Measurements from ENCODE around the gene IL2RA. TPM values are rescaled to one million over a fixed set of nuclear protein-coding genes. Genes with fewer than 3 reads are reported as not detected.
A peak's percentile ranks its signal among the peaks of the same experiment; 100 is the strongest.
"Not testable (repeated sequence)": the region's sequence is repeated elsewhere in the genome, so short reads cannot be mapped to it uniquely, and the experiment has no call there.

The IL2RA gene
- total RNA-seq, 2 donors from 2014 or later: 51.7 to 59.2 TPM

- DNase-seq (no peak), ATAC-seq (no peak)
- peaks cover 79% of the 10 kb centered on the region for H3K4me1 Mint-ChIP-seq
- H3K27ac Mint-ChIP-seq: peak overlapping the region; percentile 99
- peak overlapping the region; percentile 36 for H3K4me3 Mint-ChIP-seq
- H3K9me3 ChIP-seq (ENCODE audit: control insufficient read depth, low read length, poor library complexity, severe bottlenecking): no peaks in the 10 kb centered on the region
- peaks cover 5% of the 10 kb centered on the region for H3K36me3 Mint-ChIP-seq (ENCODE audit: low read depth)
- no peaks in the 10 kb centered on the region for H3K27me3 Mint-ChIP-seq
Observed at GRCh38 chr10:6048281-6049030, 13.7 kb downstream of the IL2RA start.

GRCh38 chr10:6047847-6048246, 14.3 kb downstream of the IL2RA start:
- peak overlapping the region; percentile 99 for H3K27ac Mint-ChIP-seq
- peaks cover 76% of the 10 kb centered on the region for H3K4me1 Mint-ChIP-seq
- no peak for DNase-seq
- H3K4me3 Mint-ChIP-seq: peak overlapping the region; percentile 12
- no peaks in the 10 kb centered on the region for H3K27me3 Mint-ChIP-seq
- peaks cover 5% of the 10 kb centered on the region for H3K36me3 Mint-ChIP-seq (ENCODE audit: low read depth)
- no peak for ATAC-seq
- no peaks in the 10 kb centered on the region for H3K9me3 ChIP-seq (ENCODE audit: control insufficient read depth, low read length, poor library complexity, severe bottlenecking)

- no peak for DNase-seq
- no peaks in the 10 kb centered on the region for H3K9me3 ChIP-seq (ENCODE audit: control insufficient read depth, low read length, poor library complexity, severe bottlenecking)
- H3K4me3 Mint-ChIP-seq: peak overlapping the region; percentile 81
- peaks cover 67% of the 10 kb centered on the region for H3K4me1 Mint-ChIP-seq
- H3K27me3 Mint-ChIP-seq: no peaks in the 10 kb centered on the region
- no peak for ATAC-seq
- peak overlapping the region; percentile 87 for H3K27ac Mint-ChIP-seq
- peaks cover 5% of the 10 kb centered on the region for H3K36me3 Mint-ChIP-seq (ENCODE audit: low read depth)
Observed at GRCh38 chr10:6046773-6047611, 15.2 kb downstream of the IL2RA start.

GRCh38 chr10:6045878-6046772, 16.0 kb downstream of the IL2RA start:
- ATAC-seq (no peak), DNase-seq (no peak)
- H3K9me3 ChIP-seq (ENCODE audit: control insufficient read depth, low read length, poor library complexity, severe bottlenecking): no peaks in the 10 kb centered on the region
- H3K4me3 Mint-ChIP-seq: peak overlapping the region; percentile 81
- peaks cover 5% of the 10 kb centered on the region for H3K36me3 Mint-ChIP-seq (ENCODE audit: low read depth)
- H3K27me3 Mint-ChIP-seq: no peaks in the 10 kb centered on the region
- H3K27ac Mint-ChIP-seq: peak overlapping the region; percentile 87
- peaks cover 67% of the 10 kb centered on the region for H3K4me1 Mint-ChIP-seq

- Mint-ChIP-seq H3K36me3 (ENCODE audit: low read depth) (peaks cover 5% of the 10 kb centered on the region), H3K27me3 (no peaks in the 10 kb centered on the region), H3K4me3 (peak overlapping the region; percentile 81), H3K4me1 (peaks cover 62% of the 10 kb centered on the region), H3K27ac (peak overlapping the region; percentile 87)
- ATAC-seq (peak; percentile 36), DNase-seq (no peak)
- H3K9me3 ChIP-seq (ENCODE audit: control insufficient read depth, low read length, poor library complexity, severe bottlenecking): no peaks in the 10 kb centered on the region
Observed at GRCh38 chr10:6045314-6045848, 16.8 kb downstream of the IL2RA start.

- no peak for ATAC-seq
- peak overlapping the region; percentile 87 for H3K27ac Mint-ChIP-seq
- peak overlapping the region; percentile 81 for H3K4me3 Mint-ChIP-seq
- peaks cover 5% of the 10 kb centered on the region for H3K36me3 Mint-ChIP-seq (ENCODE audit: low read depth)
- no peaks in the 10 kb centered on the region for H3K27me3 Mint-ChIP-seq
- peaks cover 59% of the 10 kb centered on the region for H3K4me1 Mint-ChIP-seq
- H3K9me3 ChIP-seq (ENCODE audit: control insufficient read depth, low read length, poor library complexity, severe bottlenecking): no peaks in the 10 kb centered on the region
- DNase-seq: no peak
Observed at GRCh38 chr10:6044751-6045313, 17.3 kb downstream of the IL2RA start.

GRCh38 chr10:6044060-6044459, 18.1 kb downstream of the IL2RA start:
- H3K9me3 ChIP-seq (ENCODE audit: control insufficient read depth, low read length, poor library complexity, severe bottlenecking): no peaks in the 10 kb centered on the region
- Mint-ChIP-seq H3K27me3 (no peaks in the 10 kb centered on the region), H3K27ac (peak overlapping the region; percentile 87), H3K36me3 (ENCODE audit: low read depth) (peaks cover 3% of the 10 kb centered on the region), H3K4me1 (peaks cover 61% of the 10 kb centered on the region), H3K4me3 (peak overlapping the region; percentile 81)
- ATAC-seq (peak; percentile 76), DNase-seq (no peak)

GRCh38 chr10:6043377-6043776, 18.8 kb downstream of the IL2RA start:
- H3K36me3 Mint-ChIP-seq (ENCODE audit: low read depth); DNase-seq: not testable (repeated sequence)
- H3K27ac Mint-ChIP-seq: peak overlapping the region; percentile 62

GRCh38 chr10:6040205-6040604, 22.0 kb downstream of the IL2RA start:
- H3K9me3 ChIP-seq (ENCODE audit: control insufficient read depth, low read length, poor library complexity, severe bottlenecking): no peaks in the 10 kb centered on the region
- H3K27ac Mint-ChIP-seq: peak overlapping the region; percentile 94
- peaks cover 53% of the 10 kb centered on the region for H3K4me1 Mint-ChIP-seq
- DNase-seq (no peak), ATAC-seq (no peak)
- H3K4me3 Mint-ChIP-seq: no peak overlapping the region
- H3K36me3 Mint-ChIP-seq (ENCODE audit: low read depth): peaks cover 4% of the 10 kb centered on the region
- no peaks in the 10 kb centered on the region for H3K27me3 Mint-ChIP-seq

More at GRCh38 chr10:6043377-6043776, 18.8 kb downstream of the IL2RA start:
- H3K4me3 Mint-ChIP-seq; H3K9me3 ChIP-seq (ENCODE audit: control insufficient read depth, low read length, poor library complexity, severe bottlenecking); H3K27me3 Mint-ChIP-seq; ATAC-seq: not testable (repeated sequence)
- H3K4me1 Mint-ChIP-seq: peaks cover 61% of the 10 kb centered on the region

GRCh38 chr10:6039711-6040110, 22.5 kb downstream of the IL2RA start:
- H3K27me3 Mint-ChIP-seq: no peaks in the 10 kb centered on the region
- H3K9me3 ChIP-seq (ENCODE audit: control insufficient read depth, low read length, poor library complexity, severe bottlenecking): no peaks in the 10 kb centered on the region
- peaks cover 4% of the 10 kb centered on the region for H3K36me3 Mint-ChIP-seq (ENCODE audit: low read depth)
- peak overlapping the region; percentile 67 for H3K4me3 Mint-ChIP-seq
- DNase-seq (no peak), ATAC-seq (no peak)
- H3K4me1 Mint-ChIP-seq: peaks cover 52% of the 10 kb centered on the region
- H3K27ac Mint-ChIP-seq: peak overlapping the region; percentile 94

GRCh38 chr10:6038071-6038631, 24.0 kb downstream of the IL2RA start:
- Mint-ChIP-seq H3K36me3 (ENCODE audit: low read depth) (peaks cover 4% of the 10 kb centered on the region), H3K27me3 (no peaks in the 10 kb centered on the region), H3K27ac (peak overlapping the region; percentile 94), H3K4me3 (peak overlapping the region; percentile 86), H3K4me1 (peaks cover 44% of the 10 kb centered on the region)
- DNase-seq (no peak), ATAC-seq (peak; percentile 87)
- no peaks in the 10 kb centered on the region for H3K9me3 ChIP-seq (ENCODE audit: control insufficient read depth, low read length, poor library complexity, severe bottlenecking)

GRCh38 chr10:6037422-6037821, 24.7 kb downstream of the IL2RA start:
- Mint-ChIP-seq H3K4me1 (peaks cover 46% of the 10 kb centered on the region), H3K27ac (peak overlapping the region; percentile 94), H3K4me3 (peak overlapping the region; percentile 86), H3K36me3 (ENCODE audit: low read depth) (peaks cover 4% of the 10 kb centered on the region), H3K27me3 (no peaks in the 10 kb centered on the region)
- ATAC-seq: peak; percentile 16
- H3K9me3 ChIP-seq (ENCODE audit: control insufficient read depth, low read length, poor library complexity, severe bottlenecking): no peaks in the 10 kb centered on the region
- no peak for DNase-seq

Data from T-helper 17 cell (primary cell).